ENCODE measurements around the gene ATP8B2. TPM values are rescaled to one million over a fixed set of nuclear protein-coding genes. Genes with fewer than 3 reads are reported as not detected.

The ATP8B2 gene
- total and polyA plus RNA-seq, 11 donors, result 7.2 to 45.0 (median 15.5) TPM

GRCh38 chr1:154352581-154353459, 27.5 kb downstream of the ATP8B2 start:
- H3K9me3 ChIP-seq, result no peaks in the 10 kb centered on the region
- intact Hi-C loops (cut with DNase I), result loop anchor here in 2 of 10 donors (5.0 to 10.0 kb wide), 2 partner anchors 49 to 192 kb away; no protein-coding TSS in a partner anchor
- peak overlapping the region; percentile 29 to 57 (median 48) for H3K4me3 ChIP-seq
- peak; percentile 34 to 70 (median 44) for DNase-seq
- H3K36me3 ChIP-seq, result peaks cover 0 to 22% (median 17%) of the 10 kb centered on the region in 9 donors
- H3K4me1 ChIP-seq, result peaks cover 0 to 29% (median 13%) of the 10 kb centered on the region in 12 donors
- no peaks in the 10 kb centered on the region for H3K27me3 ChIP-seq
- 2 to 4% (median 2%) methylated on average over 38 to 41 of the region's 41 CpGs for WGBS, 4 donors
- no peak for TF ChIP-seq POLR2A (IDR thresholded peaks at IDR 0.05)
- TF ChIP-seq CTCF (IDR thresholded peaks at IDR 0.05), result no peak
- H3K27ac ChIP-seq, result peak overlapping the region in 9 of 12 donors; percentile 15 to 72 (median 47)
- ATAC-seq, result peak; percentile 44 to 65 (median 58)

GRCh38 chr1:154353460-154353904, 28.2 kb downstream of the ATP8B2 start:
- Histone ChIP-seq H3K27ac (peak overlapping the region in 7 of 12 donors; percentile 15 to 72 (median 52)), H3K4me3 (peak overlapping the region in 7 of 12 donors; percentile 45 to 57 (median 52)), H3K4me1 (peaks cover 0 to 29% (median 13%) of the 10 kb centered on the region in 12 donors), H3K27me3 (no peaks in the 10 kb centered on the region), H3K36me3 (peaks cover 0 to 15% (median 14%) of the 10 kb centered on the region in 9 donors), H3K9me3 (no peaks in the 10 kb centered on the region)
- peak in 7 of 12 donors; percentile 15 to 43 (median 25) for TF ChIP-seq CTCF (IDR thresholded peaks at IDR 0.05)
- no peak for TF ChIP-seq POLR2A (IDR thresholded peaks at IDR 0.05)
- ATAC-seq (peak in 3 of 4 donors; percentile 30 to 50 (median 38)), DNase-seq (no peak)
- WGBS, 4 donors, result 31 to 36% (median 35%) methylated on average over 1 of the region's 1 CpG
- intact Hi-C loops (cut with DNase I), result loop anchor here in 2 of 10 donors (5.0 to 10.0 kb wide), 2 partner anchors 49 to 191 kb away; no protein-coding TSS in a partner anchor

GRCh38 chr1:154353966-154354365, 28.6 kb downstream of the ATP8B2 start:
- H3K27me3 ChIP-seq, result no peaks in the 10 kb centered on the region
- H3K27ac ChIP-seq, result no peak overlapping the region
- ATAC-seq (no peak), DNase-seq (no peak)
- TF ChIP-seq POLR2A (IDR thresholded peaks at IDR 0.05) (no peak), CTCF (IDR thresholded peaks at IDR 0.05) (peak in 1 of 12 donors; percentile 2)
- H3K9me3 ChIP-seq, result no peaks in the 10 kb centered on the region
- H3K36me3 ChIP-seq, result peaks cover 0 to 10% (median 9%) of the 10 kb centered on the region in 9 donors
- intact Hi-C loops (cut with DNase I), result loop anchor here in 2 of 10 donors (5.0 to 10.0 kb wide), 2 partner anchors 48 to 191 kb away; no protein-coding TSS in a partner anchor
- H3K4me3 ChIP-seq, result no peak overlapping the region
- H3K4me1 ChIP-seq, result peaks cover 0 to 29% (median 13%) of the 10 kb centered on the region in 12 donors
- WGBS, 4 donors, result 94 to 96% (median 96%) methylated on average over 5 of the region's 5 CpGs

GRCh38 chr1:154358519-154358918, 33.2 kb downstream of the ATP8B2 start:
- Histone ChIP-seq H3K27ac (no peak overlapping the region), H3K27me3 (no peaks in the 10 kb centered on the region), H3K4me3 (no peak overlapping the region), H3K4me1 (peaks cover 0 to 12% (median 1%) of the 10 kb centered on the region in 12 donors), H3K9me3 (no peaks in the 10 kb centered on the region), H3K36me3 (no peaks in the 10 kb centered on the region)
- intact Hi-C loops (cut with DNase I), result loop anchor here in 1 of 10 donors (10.0 kb wide), 1 partner anchor 186 kb away; no protein-coding TSS in a partner anchor
- DNase-seq (no peak), ATAC-seq (no peak)
- WGBS, 4 donors, result 91 to 96% (median 94%) methylated on average over 8 of the region's 8 CpGs
- TF ChIP-seq POLR2A (IDR thresholded peaks at IDR 0.05) (no peak), CTCF (IDR thresholded peaks at IDR 0.05) (no peak)
